OCI-LY7 (cell line): Measurements from ENCODE around the gene HBE1. TPM values are rescaled to one million over a fixed set of nuclear protein-coding genes. Genes with fewer than 3 reads are reported as not detected.

ENCODE experiments used
- BruUV-seq: library from RNA; stranded (reverse); fragments of 400-500 nt; replicated peaks from 2 replicates; lab custom pipeline; 2021; lab: Mats Ljungman, UMichigan
- CTCF ChIA-PET: fragments of 300-600 bp; sonication (Branson Sonifier 250); formaldehyde crosslinking; loops from one replicate; lab custom pipeline; 2022; ENCODE audit warnings: antibody characterized with exemption; ENCODE audit not compliant: unreplicated experiment; lab: Charles Lee
- POLR2A ChIA-PET: fragments of 300-600 bp; sonication (Branson Sonifier 250); formaldehyde crosslinking; loops from one replicate; lab custom pipeline; 2022; ENCODE audit warnings: antibody characterized with exemption; lab: Charles Lee
- DNase-seq: peaks from one replicate; pipeline ENCODE4 v3.0.0-alpha.2; 2015; ENCODE audit warnings: low spot score
- H2AFZ ChIP-seq: fragments of 200-600 bp; sonication (generic), shearing (Covaris generic); 2 replicates; pipeline ENCODE4 v1.6.1; 2014; ENCODE audit warnings: mild to moderate bottlenecking, antibody characterized with exemption, low read length, moderate library complexity
- H3K27ac ChIP-seq: fragments of 200-600 bp; sonication (generic); 2 replicates; pipeline ENCODE4 v1.5.1; 2014; ENCODE audit warnings: mixed run types, low read depth, mild to moderate bottlenecking, moderate library complexity, low read length, inconsistent platforms; ENCODE audit not compliant: poor library complexity, severe bottlenecking
- H3K36me3 ChIP-seq: fragments of 200-600 bp; sonication (generic); 2 replicates; pipeline ENCODE4 v1.6.1; 2014; ENCODE audit warnings: mild to moderate bottlenecking, antibody characterized with exemption, low read length, moderate library complexity, mixed read lengths; ENCODE audit not compliant: insufficient read depth
- H3K4me1 ChIP-seq: fragments of 200-600 bp; sonication (generic); 2 replicates; pipeline ENCODE4 v1.5.1; 2014; ENCODE audit warnings: mild to moderate bottlenecking, low read length; ENCODE audit not compliant: insufficient read depth, poor library complexity, severe bottlenecking
- H3K4me2 ChIP-seq: fragments of 200-600 bp; sonication (generic); 2 replicates; pipeline ENCODE4 v1.6.1; 2014; ENCODE audit warnings: mild to moderate bottlenecking, low read length
- H3K4me3 ChIP-seq: fragments of 200-600 bp; sonication (generic); 2 replicates; pipeline ENCODE4 v1.5.1; 2014; ENCODE audit warnings: mild to moderate bottlenecking, low read depth, low read length; ENCODE audit not compliant: poor library complexity, severe bottlenecking
- H3K79me2 ChIP-seq: fragments of 200-600 bp; sonication (generic); 2 replicates; pipeline ENCODE4 v1.6.1; 2016; ENCODE audit warnings: low read depth, mild to moderate bottlenecking, low read length, moderate library complexity, mixed read lengths; ENCODE audit not compliant: insufficient read depth
- H3K9me2 ChIP-seq: fragments of 200-600 bp; sonication (generic); 2 replicates; pipeline ENCODE4 v1.6.1; 2016; ENCODE audit warnings: mild to moderate bottlenecking, low read length, mixed read lengths; ENCODE audit not compliant: insufficient read depth
- H3K9me3 ChIP-seq: fragments of 200-600 bp; sonication (generic); 2 replicates; pipeline ENCODE4 v1.6.1; 2014; ENCODE audit warnings: mild to moderate bottlenecking, mixed run types, low read length, mixed read lengths
- H4K20me1 ChIP-seq: fragments of 200-600 bp; sonication (generic); 2 replicates; pipeline ENCODE4 v1.6.1; 2014; ENCODE audit warnings: mild to moderate bottlenecking, antibody characterized with exemption, low read length, moderate library complexity, mixed read lengths; ENCODE audit not compliant: insufficient read depth
- EZH2phosphoT487 ChIP-seq: fragments of 200-600 bp; sonication (generic); IDR thresholded peaks from 2 replicates; pipeline ENCODE4 v1.6.1; 2018; ENCODE audit warnings: low read depth, borderline replicate concordance, mild to moderate bottlenecking, mixed run types, antibody characterized with exemption, low read length, moderate library complexity, mixed read lengths
- intact Hi-C: fragments of 100-400 bp; cut with micrococcal nuclease; formaldehyde crosslinking; loops from one replicate; pipeline ENCODE4 v1.10.0; 2022; ENCODE audit not compliant: unreplicated experiment
- total RNA-seq, 2 experiments: library from RNA; depleted of rRNA in 1 of 2; stranded (reverse); fragments of >200 nt in 1 of 2; shearing (Covaris generic) in 1 of 2; gene quantifications; 2 replicates each; pipeline ENCODE4 v1.2.3, GENCODE V29; 2014 to 2022
- TF ChIP-seq, protein P1 (sequence below): fragments of 200-600 bp; sonication (generic); conservative IDR thresholded peaks from 2 replicates; pipeline ENCODE4 v1.5.1; 2014; ENCODE audit warnings: mild to moderate bottlenecking, antibody characterized with exemption, low read length, moderate library complexity, mixed read lengths

The HBE1 gene
- total RNA-seq, 2 experiments from 2014 or later, result not detected

GRCh38 chr11:5241458-5241857 lies 28.3 kb downstream of the HBE1 start:
- H4K20me1 ChIP-seq, result no peaks in the 10 kb centered on the region
- H3K4me1 ChIP-seq, result no peaks in the 10 kb centered on the region
- H3K4me2 ChIP-seq, result no peak overlapping the region
- DNase-seq, result no peak
- H3K4me3 ChIP-seq, result no peak overlapping the region
- intact Hi-C loops, result no loop called here
- no peaks in the 10 kb centered on the region for H3K9me2 ChIP-seq
- ChIA-PET CTCF (no interaction called here), POLR2A (interaction anchor here (0.8 kb wide), 1 partner anchor 28 kb away, joined by 3 read pairs; no protein-coding TSS in a partner anchor)
- no peak overlapping the region for H2AFZ ChIP-seq
- H3K9me3 ChIP-seq, result no peaks in the 10 kb centered on the region
- no peaks in the 10 kb centered on the region for H3K36me3 ChIP-seq
- H3K79me2 ChIP-seq, result no peaks in the 10 kb centered on the region
- no peak for TF ChIP-seq EZH2phosphoT487
- TF ChIP-seq, protein P1, sequence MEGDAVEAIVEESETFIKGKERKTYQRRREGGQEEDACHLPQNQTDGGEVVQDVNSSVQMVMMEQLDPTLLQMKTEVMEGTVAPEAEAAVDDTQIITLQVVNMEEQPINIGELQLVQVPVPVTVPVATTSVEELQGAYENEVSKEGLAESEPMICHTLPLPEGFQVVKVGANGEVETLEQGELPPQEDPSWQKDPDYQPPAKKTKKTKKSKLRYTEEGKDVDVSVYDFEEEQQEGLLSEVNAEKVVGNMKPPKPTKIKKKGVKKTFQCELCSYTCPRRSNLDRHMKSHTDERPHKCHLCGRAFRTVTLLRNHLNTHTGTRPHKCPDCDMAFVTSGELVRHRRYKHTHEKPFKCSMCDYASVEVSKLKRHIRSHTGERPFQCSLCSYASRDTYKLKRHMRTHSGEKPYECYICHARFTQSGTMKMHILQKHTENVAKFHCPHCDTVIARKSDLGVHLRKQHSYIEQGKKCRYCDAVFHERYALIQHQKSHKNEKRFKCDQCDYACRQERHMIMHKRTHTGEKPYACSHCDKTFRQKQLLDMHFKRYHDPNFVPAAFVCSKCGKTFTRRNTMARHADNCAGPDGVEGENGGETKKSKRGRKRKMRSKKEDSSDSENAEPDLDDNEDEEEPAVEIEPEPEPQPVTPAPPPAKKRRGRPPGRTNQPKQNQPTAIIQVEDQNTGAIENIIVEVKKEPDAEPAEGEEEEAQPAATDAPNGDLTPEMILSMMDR, result no peak
- no TSS peak for BruUV-seq
- H3K27ac ChIP-seq, result no peak overlapping the region

DNA sequence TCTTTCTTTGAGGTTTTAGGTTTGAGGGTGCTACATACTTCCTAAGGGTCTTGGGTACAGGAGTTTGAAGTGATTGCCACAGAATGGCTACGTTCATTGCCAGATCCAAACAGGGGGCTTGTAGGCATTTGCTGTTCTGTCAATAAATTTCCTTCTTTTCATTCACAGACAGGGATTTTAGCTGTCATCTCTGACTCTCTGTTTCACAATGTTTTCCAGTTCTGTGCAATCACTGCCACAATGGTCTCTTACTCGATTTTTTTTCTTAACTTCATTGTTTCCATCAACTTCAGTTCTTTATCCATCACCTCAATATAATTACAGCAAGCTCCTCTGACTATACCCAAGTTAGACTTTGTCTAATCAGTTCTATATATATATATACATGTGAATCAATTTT lies 29.3 kb downstream of the HBE1 start:
- DNase-seq, result no peak
- Histone ChIP-seq H2AFZ (no peak overlapping the region), H4K20me1 (no peaks in the 10 kb centered on the region), H3K4me2 (no peak overlapping the region), H3K4me1 (no peaks in the 10 kb centered on the region), H3K79me2 (no peaks in the 10 kb centered on the region), H3K27ac (no peak overlapping the region), H3K9me3 (no peaks in the 10 kb centered on the region), H3K9me2 (no peaks in the 10 kb centered on the region), H3K36me3 (no peaks in the 10 kb centered on the region), H3K4me3 (no peak overlapping the region)
- intact Hi-C loops, result no loop called here
- ChIA-PET CTCF (no interaction called here), POLR2A (interaction anchor here (1.0 kb wide), 1 partner anchor 11 kb away, joined by 3 read pairs; no protein-coding TSS in a partner anchor)
- TF ChIP-seq, protein P1, result no peak
- no peak for TF ChIP-seq EZH2phosphoT487
- no TSS peak for BruUV-seq

- TF ChIP-seq, protein P1, result no peak
- no peak for TF ChIP-seq EZH2phosphoT487
- Histone ChIP-seq H3K4me2 (no peak overlapping the region), H3K27ac (no peak overlapping the region), H3K36me3 (no peaks in the 10 kb centered on the region), H2AFZ (no peak overlapping the region), H3K4me3 (no peak overlapping the region), H3K9me2 (no peaks in the 10 kb centered on the region), H3K4me1 (no peaks in the 10 kb centered on the region), H3K79me2 (no peaks in the 10 kb centered on the region), H3K9me3 (no peaks in the 10 kb centered on the region), H4K20me1 (no peaks in the 10 kb centered on the region)
- no TSS peak for BruUV-seq
- ChIA-PET CTCF (no interaction called here), POLR2A (interaction anchor here (1.0 kb wide), 1 partner anchor 11 kb away, joined by 3 read pairs; no protein-coding TSS in a partner anchor)
- intact Hi-C loops, result no loop called here
- no peak for DNase-seq
Measured at GRCh38 chr11:5240056-5240455, 29.7 kb downstream of the HBE1 start.
